Germinal center (tissue), 1 donor: ENCODE results near the gene GEMIN8.

Experiments used
- DNase-seq: peaks from one replicate; pipeline ENCODE4 v3.0.0; 2012; ENCODE audit warnings: mixed read lengths, low spot score

GEMIN8 gene

GRCh38 chrX:14029425-14030173 lies at the start of gene GEMIN8:
GEMIN8 (minus strand) TSS chrX:14029892; CDS start chrX:14021478, 8,414 bp downstream.
- DNase-seq, result peak; percentile 67

GRCh38 chrX:14076639-14077038 lies 46.9 kb upstream of the GEMIN8 start:
- no peak for DNase-seq

GRCh38 chrX:14073556-14073955 lies 43.9 kb upstream of the GEMIN8 start:
- DNase-seq, result no peak

- no peak for DNase-seq
These were observed 43.4 kb upstream of the GEMIN8 start for GRCh38 chrX:14073071-14073470.

- no peak for DNase-seq
These were observed 36.1 kb upstream of the GEMIN8 start for GRCh38 chrX:14065800-14066199.

GRCh38 chrX:14064626-14065432 lies 35.1 kb upstream of the GEMIN8 start:
- no peak for DNase-seq

GRCh38 chrX:14062524-14062923 lies 32.8 kb upstream of the GEMIN8 start:
- no peak for DNase-seq

GRCh38 chrX:14056206-14056605 lies 26.5 kb upstream of the GEMIN8 start:
- no peak for DNase-seq

- DNase-seq, result no peak
These were observed 21.7 kb upstream of the GEMIN8 start for GRCh38 chrX:14051416-14051815.

GRCh38 chrX:14050709-14051108 lies 21.0 kb upstream of the GEMIN8 start:
- DNase-seq, result no peak

GRCh38 chrX:14043209-14043608 lies 13.5 kb upstream of the GEMIN8 start:
- DNase-seq, result no peak

GRCh38 chrX:14039344-14039743 lies 9.7 kb upstream of the GEMIN8 start:
- peak; percentile 30 for DNase-seq

GRCh38 chrX:14038375-14039085 lies 8.8 kb upstream of the GEMIN8 start:
- DNase-seq, result no peak

- DNase-seq, result peak; percentile 12
These were observed 2.7 kb upstream of the GEMIN8 start for GRCh38 chrX:14032406-14032805.

- DNase-seq, result no peak
These were observed 460 bp upstream of the GEMIN8 start for GRCh38 chrX:14030174-14030530.

GRCh38 chrX:14029039-14029424 lies 660 bp downstream of the GEMIN8 start:
- DNase-seq, result no peak

GRCh38 chrX:14028473-14028872 lies 1.2 kb downstream of the GEMIN8 start:
- DNase-seq, result no peak

- no peak for DNase-seq
These were observed 2.1 kb downstream of the GEMIN8 start for GRCh38 chrX:14027511-14028019.

GRCh38 chrX:14027036-14027435 lies 2.7 kb downstream of the GEMIN8 start:
- DNase-seq, result no peak

- no peak for DNase-seq
These were observed 3.6 kb downstream of the GEMIN8 start for GRCh38 chrX:14026121-14026520.

- no peak for DNase-seq
These were observed 7.7 kb downstream of the GEMIN8 start for GRCh38 chrX:14022019-14022418.

- no peak for DNase-seq
These were observed 12.3 kb downstream of the GEMIN8 start for GRCh38 chrX:14017399-14017798.

GRCh38 chrX:14015941-14016340 lies 13.8 kb downstream of the GEMIN8 start:
- no peak for DNase-seq
